K562 (cell line): ENCODE measurements around the gene SLC7A10. TPM values are rescaled to one million over a fixed set of nuclear protein-coding genes. Genes with fewer than 3 reads are reported as not detected.

Experiments used
- ATAC-seq: fragments of 200-7000 bp; cut with Tn5 transposase; 3 replicates; pipeline ENCODE4 v1.9.1; 2020; ENCODE audit warnings: moderate library complexity
- BruUV-seq: library from RNA; stranded (reverse); fragments of 400-500 nt; replicated peaks from 2 replicates; lab custom pipeline; 2021; lab: Mats Ljungman, UMichigan
- CTCF ChIA-PET: fragments of 300-600 bp; formaldehyde crosslinking; extraction: SDS; loops from one replicate; lab custom pipeline; 2021; ENCODE audit warnings: low intra/inter-chr PET ratio; lab: Yijun Ruan, JAX
- POLR2A ChIA-PET: fragments of 300-600, 350-650 bp; sonication (Branson Sonifier 250); formaldehyde crosslinking; extraction: SDS; loops from one replicate; lab custom pipeline; 2021; ENCODE audit warnings: antibody characterized with exemption, inconsistent platforms; lab: Yijun Ruan, JAX
- DNase-seq, 4 experiments: peaks; one replicate each; pipeline versions ENCODE4 v3.0.0 to v3.0.0-alpha.2; 2011 to 2018; ENCODE audit warnings: low spot score in 3 of 4, mixed read lengths in 3 of 4; ENCODE audit errors: extremely low read depth in 1 of 4
- FAIRE-seq: peaks from 2 replicates; lab custom pipeline; 2011; peaks lifted over from hg19 to GRCh38; lab: Jason Lieb, UNC
- H2AFZ ChIP-seq: 2 replicates; pipeline ENCODE4 v1.6.0; 2011; ENCODE audit warnings: low read depth, low read length, control low read depth, inconsistent platforms
- H3K27ac ChIP-seq: fragments of 200-600 bp; 3 replicates; pipeline ENCODE4 v1.8.0; 2011; ENCODE audit warnings: low read depth, mild to moderate bottlenecking, control low read depth, inconsistent platforms, low read length, moderate library complexity, mixed read lengths; ENCODE audit errors: extremely low read depth
- H3K27me3 ChIP-seq, 2 experiments: fragments of 300-600 bp in 1 of 2; 2 replicates in 1 of 2; 3 replicates in 1 of 2; pipeline versions ENCODE4 v1.6.0 to v1.8.0; 2011; ENCODE audit warnings: inconsistent platforms in 2 of 2, low read length in 2 of 2, mild to moderate bottlenecking in 1 of 2, mixed read lengths in 1 of 2, moderate library complexity in 1 of 2; ENCODE audit not compliant: control insufficient read depth in 2 of 2, insufficient read depth in 2 of 2
- H3K36me3 ChIP-seq: fragments of 300-600 bp; 3 replicates; pipeline ENCODE4 v1.8.0; 2011; ENCODE audit warnings: mild to moderate bottlenecking, low read length, inconsistent platforms; ENCODE audit not compliant: control insufficient read depth, insufficient read depth
- H3K4me1 ChIP-seq, 2 experiments: fragments of 200-600 bp in 1 of 2; replicated peaks in 1 of 2; 2 replicates in 1 of 2; 3 replicates in 1 of 2; pipeline versions ENCODE4 v1.5.1 to v1.8.0; 2011; ENCODE audit warnings: inconsistent platforms in 2 of 2, low read length in 2 of 2, mild to moderate bottlenecking in 1 of 2, mixed read lengths in 1 of 2, moderate library complexity in 1 of 2; ENCODE audit not compliant: control insufficient read depth in 2 of 2, insufficient read depth in 2 of 2
- H3K4me2 ChIP-seq: 2 replicates; pipeline ENCODE4 v1.6.1; 2011; ENCODE audit warnings: low read length, control low read depth, inconsistent platforms, mixed read lengths; ENCODE audit not compliant: insufficient read depth
- H3K4me3 ChIP-seq: fragments of 200-600 bp; sonication (generic), shearing (Covaris generic); 2 replicates; pipeline ENCODE4 v1.5.1; 2016; ENCODE audit warnings: control low read depth, inconsistent platforms
- H3K79me2 ChIP-seq: fragments of 200-600 bp; 3 replicates; pipeline ENCODE4 v1.8.0; 2011; ENCODE audit warnings: low read length, inconsistent platforms; ENCODE audit not compliant: control insufficient read depth, insufficient read depth
- H3K9ac ChIP-seq, 2 experiments: 2 replicates each; pipeline versions ENCODE4 v1.6.0 to v1.6.1; 2011; ENCODE audit warnings: low read depth in 2 of 2, low read length in 2 of 2, control low read depth in 1 of 2, inconsistent platforms in 1 of 2, mild to moderate bottlenecking in 1 of 2, mixed read lengths in 1 of 2; ENCODE audit not compliant: insufficient read depth in 1 of 2
- H3K9me1 ChIP-seq: one replicate; pipeline ENCODE4 v1.6.0; 2011; ENCODE audit warnings: inconsistent platforms, mild to moderate bottlenecking, low read length, moderate library complexity; ENCODE audit not compliant: control insufficient read depth, insufficient read depth
- H3K9me3 ChIP-seq: replicated peaks from 2 replicates; pipeline ENCODE4 v1.5.1; 2011; ENCODE audit warnings: low read depth, low read length, inconsistent platforms; ENCODE audit not compliant: control insufficient read depth, insufficient read depth
- H4K20me1 ChIP-seq: replicated peaks from 2 replicates; pipeline ENCODE4 v1.6.1; 2011; ENCODE audit warnings: low read length, inconsistent platforms, mixed read lengths; ENCODE audit not compliant: control insufficient read depth, insufficient read depth
- ILK ChIP-seq: fragments of 450-650 bp; IDR thresholded peaks from 2 replicates; pipeline ENCODE4 v1.6.1; 2016; ENCODE audit warnings: missing genetic modification characterization, low read depth, mild to moderate bottlenecking, missing compliant biosample characterization, moderate library complexity, borderline replicate concordance
- KLF10 ChIP-seq: fragments of 250-450 bp; sonication (Bioruptor Pico); IDR thresholded peaks from 2 replicates; pipeline ENCODE4 v1.6.1; 2021; ENCODE audit warnings: matching md5 sums
- NR2C2 ChIP-seq, 2 experiments: fragments of 200-800 bp in 1 of 2; sonication (Bioruptor generic) in 1 of 2; sonication (generic) in 1 of 2; formaldehyde crosslinking in 1 of 2; IDR thresholded peaks; 2 replicates each; pipeline versions ENCODE4 v1.6.1 to v1.8.0; 2016 to 2022; ENCODE audit warnings: mild to moderate bottlenecking in 1 of 2, missing compliant biosample characterization in 1 of 2, missing genetic modification characterization in 1 of 2, missing genetic modification reagents in 1 of 2
- RFX5 ChIP-seq: IDR thresholded peaks from 2 replicates; pipeline ENCODE4 v1.6.1; 2011; ENCODE audit warnings: low read depth, mild to moderate bottlenecking, improper control_type of control experiment, low read length
- STAT6 ChIP-seq: sonication (generic); formaldehyde crosslinking; IDR thresholded peaks from 2 replicates; pipeline ENCODE4 v1.8.1; 2023; ENCODE audit warnings: mild to moderate bottlenecking, missing genetic modification reagents
- ZNF41 ChIP-seq: fragments of 250-450 bp; sonication (Bioruptor Pico); conservative IDR thresholded peaks from 2 replicates; pipeline ENCODE4 v1.4.0; 2020; ENCODE audit warnings: mild to moderate bottlenecking
- WGBS: fragments of 100-300 bp; shearing (Covaris generic); methylation state at CpG from one replicate; pipeline ENCODE4 v1.1.6; 2016; ENCODE audit warnings: low coverage, mixed read lengths; ENCODE audit not compliant: insufficient coverage; ENCODE audit errors: missing lambda C conversion rate; 5-methylcytosine and 5-hydroxymethylcytosine counted together
- in situ Hi-C: fragments of 300-500 bp; cut with MboI; formaldehyde crosslinking; loops from 4 replicates; pipeline ENCODE4 v1.15.0; 2018; ENCODE audit warnings: inconsistent platforms, mixed read lengths
- intact Hi-C: fragments of 100-400 bp; cut with micrococcal nuclease; formaldehyde crosslinking; loops from 2 replicates; pipeline ENCODE4 v1.14.2; 2022
- polyA plus RNA-seq, 8 experiments: library from polyadenylated mRNA; depleted of rRNA in 4 of 8; stranded (reverse) in 5 of 8; unstranded in 3 of 8; fragments of >200 nt; fragmentation: Nextera tagmentation in 2 of 8; fragmentation: Illumina TruSeq in 1 of 8; extraction: Ambion mirVana in 2 of 8; extraction: Trizol in 1 of 8; gene quantifications; 2 replicates each; pipeline versions ENCODE4 v1.2.1 to v1.2.3, GENCODE V29; 2011 to 2014; ENCODE audit warnings: inconsistent platforms in 1 of 8, missing spikeins in 1 of 8
- total RNA-seq, 7 experiments: library from RNA; depleted of rRNA in 6 of 7; stranded (reverse); fragments of >200 nt in 6 of 7; fragmentation: Illumina TruSeq in 2 of 7; extraction: Trizol in 2 of 7; gene quantifications; 2 replicates each; pipeline versions ENCODE4 v1.2.1 to v1.2.3, GENCODE V29; 2011 to 2021; ENCODE audit warnings: low replicate concordance in 1 of 7
- TF ChIP-seq, protein P1 (sequence below): sonication (generic); formaldehyde crosslinking; IDR thresholded peaks from 2 replicates; pipeline ENCODE4 v1.8.1; 2023; ENCODE audit warnings: mild to moderate bottlenecking, missing genetic modification reagents

SLC7A10 gene
- total and polyA plus RNA-seq, 9 of the 15 experiments (the other 6 are each of a cell fraction or from before 2014, with no cell fraction given), result 0.07 TPM; not detected in 8

DNA sequence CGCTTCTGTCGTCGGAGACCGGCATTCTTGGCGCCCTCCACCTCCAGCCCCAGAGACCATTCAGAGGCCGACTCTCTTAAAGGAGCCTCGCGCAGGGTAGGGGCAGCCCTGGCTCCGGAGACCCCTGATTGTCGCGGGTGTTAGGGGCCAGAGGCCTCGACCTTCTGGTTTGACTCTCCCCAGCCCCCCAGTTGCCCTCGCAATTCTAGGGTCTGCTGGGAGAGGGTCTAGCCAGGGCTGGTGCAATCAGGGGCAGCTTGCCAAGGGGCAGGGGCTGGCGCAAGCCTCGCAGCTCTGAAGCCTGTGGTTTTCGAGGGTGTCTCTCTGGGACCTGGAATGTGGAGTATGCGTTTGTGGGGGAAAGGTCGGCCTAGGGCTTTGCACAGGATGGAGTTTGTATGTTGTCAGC, 1.6 kb upstream of the SLC7A10 start:
- intact Hi-C loops, result no loop called here
- WGBS, result 43% methylated on average over 17 of the region's 18 CpGs
- Histone ChIP-seq H3K4me1 (peaks cover 0 to 5% of the 10 kb centered on the region in 2 experiments; a peak in 2 of 5 replicates), H3K9ac (no peak overlapping the region), H3K9me1 (no peaks in the 10 kb centered on the region), H3K9me3 (no peaks in the 10 kb centered on the region; the same call in none of the 2 replicates), H3K79me2 (no peaks in the 10 kb centered on the region), H3K27ac (no peak overlapping the region), H3K36me3 (no peaks in the 10 kb centered on the region), H3K27me3 (peaks cover 0 to 21% of the 10 kb centered on the region in 2 experiments; a peak in 3 of 5 replicates), H2AFZ (no peak overlapping the region), H3K4me2 (no peak overlapping the region), H3K4me3 (no peak overlapping the region), H4K20me1 (no peaks in the 10 kb centered on the region)
- FAIRE-seq (no peak), DNase-seq (no peak), ATAC-seq (no peak)
- ChIA-PET POLR2A (no interaction called here), CTCF (no interaction called here)
- TF ChIP-seq KLF10 (CRISPR knock-in tag) (no peak), NR2C2 (CRISPR knock-in tag; IDR thresholded peaks at IDR 0.05) (no peak), NR2C2 (tag; IDR thresholded peaks at IDR 0.05) (no peak), ILK (no peak), ZNF41 (CRISPR knock-in tag) (no peak), STAT6 (CRISPR knock-in tag) (no peak), RFX5 (no peak)
- TF ChIP-seq, protein P1, sequence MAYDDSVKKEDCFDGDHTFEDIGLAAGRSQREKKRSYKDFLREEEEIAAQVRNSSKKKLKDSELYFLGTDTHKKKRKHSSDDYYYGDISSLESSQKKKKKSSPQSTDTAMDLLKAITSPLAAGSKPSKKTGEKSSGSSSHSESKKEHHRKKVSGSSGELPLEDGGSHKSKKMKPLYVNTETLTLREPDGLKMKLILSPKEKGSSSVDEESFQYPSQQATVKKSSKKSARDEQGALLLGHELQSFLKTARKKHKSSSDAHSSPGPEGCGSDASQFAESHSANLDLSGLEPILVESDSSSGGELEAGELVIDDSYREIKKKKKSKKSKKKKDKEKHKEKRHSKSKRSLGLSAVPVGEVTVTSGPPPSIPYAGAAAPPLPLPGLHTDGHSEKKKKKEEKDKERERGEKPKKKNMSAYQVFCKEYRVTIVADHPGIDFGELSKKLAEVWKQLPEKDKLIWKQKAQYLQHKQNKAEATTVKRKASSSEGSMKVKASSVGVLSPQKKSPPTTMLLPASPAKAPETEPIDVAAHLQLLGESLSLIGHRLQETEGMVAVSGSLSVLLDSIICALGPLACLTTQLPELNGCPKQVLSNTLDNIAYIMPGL (CRISPR knock-in tag), result no peak
- BruUV-seq, result no TSS peak
- in situ Hi-C loops, result no loop called here
